GM12878 (cell line): ENCODE measurements around the gene TTC22. TPM values are rescaled to one million over a fixed set of nuclear protein-coding genes. Genes with fewer than 3 reads are reported as not detected.

Experiments
- ATAC-seq: fragments of 200-7000 bp; cut with Tn5 transposase; 3 replicates; pipeline ENCODE4 v1.9.1; 2020; ENCODE audit warnings: mild to moderate bottlenecking, moderate library complexity
- BruUV-seq: library from RNA; stranded (reverse); fragments of 400-500 nt; replicated peaks from 2 replicates; lab custom pipeline; 2021; lab: Mats Ljungman, UMichigan
- CTCF ChIA-PET: fragments of 300-600 bp; sonication (Branson Sonifier 250); formaldehyde crosslinking; extraction: SDS; loops from one replicate; lab custom pipeline; 2021; ENCODE audit warnings: inconsistent platforms; lab: Yijun Ruan, JAX
- POLR2A ChIA-PET: fragments of 350-600 bp; formaldehyde crosslinking; extraction: SDS; loops from one replicate; lab custom pipeline; 2021; ENCODE audit warnings: inconsistent platforms; lab: Charles Lee
- RAD21 ChIA-PET: fragments of 300-600 bp; sonication (Branson Sonifier 250); formaldehyde crosslinking; loops from one replicate; lab custom pipeline; 2023; ENCODE audit warnings: antibody characterized with exemption; ENCODE audit not compliant: unreplicated experiment; lab: Charles Lee
- SMC1A ChIA-PET: fragments of 300-600 bp; sonication (Branson Sonifier 250); formaldehyde crosslinking; loops from one replicate; lab custom pipeline; 2023; ENCODE audit not compliant: unreplicated experiment, uncharacterized antibody; lab: Charles Lee
- DNase-seq: peaks from one replicate; pipeline ENCODE4 v3.0.0-alpha.2; 2011; ENCODE audit warnings: low read depth, low spot score
- FAIRE-seq: peaks from 3 replicates; lab custom pipeline; 2011; peaks lifted over from hg19 to GRCh38; lab: Jason Lieb, UNC
- H2AFZ ChIP-seq: 2 replicates; pipeline ENCODE4 v1.6.0; 2011; ENCODE audit warnings: low read depth, low read length, control low read depth; ENCODE audit not compliant: control insufficient read depth
- H3K27ac ChIP-seq: 2 replicates; pipeline ENCODE4 v1.5.1; 2011; ENCODE audit warnings: control low read depth; ENCODE audit not compliant: control insufficient read depth, insufficient read depth
- H3K27me3 ChIP-seq, 2 experiments: replicated peaks in 1 of 2; 2 replicates each; pipeline versions ENCODE4 v1.6.0 to v1.6.1; 2011; ENCODE audit warnings: low read length in 1 of 2; ENCODE audit not compliant: control insufficient read depth in 2 of 2, insufficient read depth in 2 of 2
- H3K36me3 ChIP-seq, 2 experiments: 2 replicates each; pipeline ENCODE4 v1.5.1; 2011; ENCODE audit warnings: low read length in 1 of 2; ENCODE audit not compliant: control insufficient read depth in 2 of 2, insufficient read depth in 2 of 2
- H3K4me1 ChIP-seq: 2 replicates; pipeline ENCODE4 v1.6.1; 2011; ENCODE audit warnings: mild to moderate bottlenecking, low read length, moderate library complexity, mixed read lengths; ENCODE audit not compliant: control insufficient read depth, insufficient read depth
- H3K4me2 ChIP-seq: 2 replicates; pipeline ENCODE4 v1.6.0; 2011; ENCODE audit warnings: control low read depth; ENCODE audit not compliant: control insufficient read depth, insufficient read depth
- H3K4me3 ChIP-seq: fragments of 200-600 bp; sonication (generic); 2 replicates; pipeline ENCODE4 v1.5.1; 2016
- H3K79me2 ChIP-seq: 2 replicates; pipeline ENCODE4 v1.6.0; 2011; ENCODE audit warnings: low read length; ENCODE audit not compliant: control insufficient read depth, insufficient read depth
- H3K9ac ChIP-seq: 2 replicates; pipeline ENCODE4 v1.8.0; 2011; ENCODE audit warnings: low read length, control low read depth, mixed read lengths; ENCODE audit not compliant: control insufficient read depth, insufficient read depth
- H3K9me3 ChIP-seq: replicated peaks from 3 replicates; pipeline ENCODE4 v1.5.1; 2011; ENCODE audit warnings: mild to moderate bottlenecking, low read length; ENCODE audit not compliant: control insufficient read depth, insufficient read depth
- H4K20me1 ChIP-seq: 2 replicates; pipeline ENCODE4 v1.6.0; 2011; ENCODE audit not compliant: control insufficient read depth, insufficient read depth
- EGR1 ChIP-seq, 2 experiments: IDR thresholded peaks; 1 replicate in 1 of 2; 2 replicates in 1 of 2; pipeline ENCODE4 v1.6.1; 2011 to 2012; ENCODE audit warnings: low read depth in 2 of 2, low read length in 2 of 2, borderline replicate concordance in 1 of 2, mild to moderate bottlenecking in 1 of 2, moderate library complexity in 1 of 2
- ELK1 ChIP-seq: IDR thresholded peaks from 2 replicates; pipeline ENCODE4 v1.6.1; 2012; ENCODE audit warnings: low read depth, low read length, improper control_type of control experiment
- ETV6 ChIP-seq, 2 experiments: fragments of 450-650 bp in 1 of 2; IDR thresholded peaks in 1 of 2; conservative IDR thresholded peaks in 1 of 2; 2 replicates each; pipeline ENCODE4 v1.6.1; 2014; ENCODE audit warnings: antibody characterized with exemption in 1 of 2, borderline replicate concordance in 1 of 2, low read depth in 1 of 2, mild to moderate bottlenecking in 1 of 2, moderate library complexity in 1 of 2
- FOXK2 ChIP-seq: fragments of 450-650 bp; IDR thresholded peaks from 2 replicates; pipeline ENCODE4 v1.6.1; 2017; ENCODE audit warnings: mild to moderate bottlenecking, moderate library complexity
- FOXM1 ChIP-seq: IDR thresholded peaks from 2 replicates; pipeline ENCODE4 v1.6.1; 2012; ENCODE audit warnings: low read depth, mild to moderate bottlenecking, inconsistent platforms, low read length, moderate library complexity
- JUND ChIP-seq: IDR thresholded peaks from 2 replicates; pipeline ENCODE4 v1.6.1; 2012; ENCODE audit warnings: low read depth, mild to moderate bottlenecking, low read length, improper control_type of control experiment, moderate library complexity
- MYC ChIP-seq: IDR thresholded peaks from 2 replicates; pipeline ENCODE4 v1.6.1; 2011; ENCODE audit warnings: mild to moderate bottlenecking, low read length, moderate library complexity, inconsistent platforms; ENCODE audit not compliant: insufficient read depth, insufficient replicate concordance, insufficient read length, severe bottlenecking
- PAX8 ChIP-seq: fragments of 450-650 bp; IDR thresholded peaks from 2 replicates; pipeline ENCODE4 v1.6.1; 2017; ENCODE audit warnings: mild to moderate bottlenecking, moderate library complexity
- RFX5 ChIP-seq: IDR thresholded peaks from 2 replicates; pipeline ENCODE4 v1.6.1; 2011; ENCODE audit warnings: low read depth, low read length, improper control_type of control experiment
- SMAD1 ChIP-seq: fragments of 450-650 bp; IDR thresholded peaks from 2 replicates; pipeline ENCODE4 v1.6.1; 2018; ENCODE audit warnings: mild to moderate bottlenecking, low read depth; ENCODE audit not compliant: partially characterized antibody
- SMAD5 ChIP-seq: IDR thresholded peaks from 2 replicates; pipeline ENCODE4 v1.6.1; 2016; ENCODE audit warnings: antibody characterized with exemption, low read depth
- SPI1 ChIP-seq: IDR thresholded peaks from 2 replicates; pipeline ENCODE4 v1.6.1; 2011; ENCODE audit warnings: low read depth, mild to moderate bottlenecking, low read length, moderate library complexity, borderline replicate concordance; ENCODE audit not compliant: insufficient read depth
- YY1 ChIP-seq: IDR thresholded peaks from 2 replicates; pipeline ENCODE4 v1.6.1; 2011; ENCODE audit warnings: low read depth, mild to moderate bottlenecking, low read length
- ZZZ3 ChIP-seq: IDR thresholded peaks from 2 replicates; pipeline ENCODE4 v1.6.1; 2011; ENCODE audit warnings: low read depth; ENCODE audit not compliant: control insufficient read depth, insufficient read length
- WGBS: methylation state at CpG from one replicate; pipeline ENCODE4 v1.1.6; 2016; ENCODE audit warnings: low lambda C conversion rate; ENCODE audit not compliant: insufficient replicate concordance, insufficient coverage; ENCODE audit errors: missing lambda C conversion rate; 5-methylcytosine and 5-hydroxymethylcytosine counted together
- in situ Hi-C: fragments of 300-500 bp; cut with MboI; formaldehyde crosslinking; loops from 9 replicates; pipeline ENCODE4 v1.14.3; 2018; ENCODE audit warnings: mixed read lengths
- intact Hi-C: fragments of 100-400 bp; cut with micrococcal nuclease; formaldehyde crosslinking; loops from one replicate; pipeline ENCODE4 v1.14.2; 2022; ENCODE audit not compliant: unreplicated experiment
- polyA plus RNA-seq, 11 experiments: library from polyadenylated mRNA; depleted of rRNA in 4 of 11; unstranded in 6 of 11; stranded (reverse) in 5 of 11; fragments of >200 nt; fragmentation: Nextera tagmentation in 4 of 11; fragmentation: Illumina TruSeq in 1 of 11; extraction: Ambion mirVana in 4 of 11; extraction: Trizol in 1 of 11; gene quantifications; 1 replicate in 1 of 11; 2 replicates in 10 of 11; pipeline versions ENCODE4 v1.2.1 to v1.2.3, GENCODE V29; 2011 to 2016; ENCODE audit warnings: inconsistent platforms in 2 of 11, missing spikeins in 2 of 11, low read depth in 1 of 11
- total RNA-seq, 4 experiments: library from RNA; depleted of rRNA in 3 of 4; stranded (reverse); fragments of >200 nt in 3 of 4; fragmentation: Illumina TruSeq in 1 of 4; extraction: Trizol in 1 of 4; gene quantifications; 2 replicates each; pipeline versions ENCODE4 v1.2.1 to v1.2.3, GENCODE V29; 2013 to 2021
- TF ChIP-seq, protein P1 (sequence below): fragments of 150-350 bp; IDR thresholded peaks from 2 replicates; pipeline ENCODE4 v1.6.1; 2016; ENCODE audit warnings: low read depth, low read length
- TF ChIP-seq, protein P2 (sequence below): IDR thresholded peaks from 2 replicates; pipeline ENCODE4 v1.6.1; 2012; ENCODE audit warnings: low read depth, low read length, improper control_type of control experiment

The TTC22 gene
- total and polyA plus RNA-seq, 10 of the 15 experiments (the other 5 are each of a cell fraction or from before 2014, with no cell fraction given), result 0.64 to 5.1 (median 1.9) TPM

GRCh38 chr1:54782588-54782987 lies 18.5 kb downstream of the TTC22 start:
- ATAC-seq, result no peak
- no TSS peak for BruUV-seq
- ChIA-PET POLR2A (no interaction called here), RAD21 (no interaction called here), CTCF (interaction anchor here (0.6 kb wide), 1 partner anchor 21 kb away, joined by 3 read pairs; no protein-coding TSS in a partner anchor), SMC1A (no interaction called here)
- Histone ChIP-seq H3K9ac (no peak overlapping the region), H3K27ac (no peak overlapping the region), H2AFZ (no peak overlapping the region), H3K79me2 (no peaks in the 10 kb centered on the region), H3K27me3 (no peaks in the 10 kb centered on the region), H3K4me1 (no peaks in the 10 kb centered on the region), H4K20me1 (no peaks in the 10 kb centered on the region), H3K4me3 (no peak overlapping the region), H3K9me3 (no peaks in the 10 kb centered on the region), H3K4me2 (no peak overlapping the region), H3K36me3 (no peaks in the 10 kb centered on the region)
- no peak for DNase-seq
- in situ Hi-C loops, result no loop called here
- TF ChIP-seq RFX5 (no peak), MYC (no peak), SMAD1 (no peak), JUND (no peak), PAX8 (no peak), FOXM1 (no peak), EGR1 (IDR thresholded peaks at IDR 0.05; ENCODE audit: borderline replicate concordance in 1 of 2, low read depth in 2 of 2, low read length in 2 of 2) (no peak), YY1 (no peak), ZZZ3 (no peak), FOXK2 (no peak), ELK1 (no peak), SMAD5 (no peak), SPI1 (no peak), ETV6 (conservative IDR thresholded peaks at IDR 0.05 in 1 of 2, IDR thresholded peaks at IDR 0.05 in 1 of 2; ENCODE audit: borderline replicate concordance in 1 of 2, low read depth in 1 of 2) (no peak)
- TF ChIP-seq, protein P1, sequence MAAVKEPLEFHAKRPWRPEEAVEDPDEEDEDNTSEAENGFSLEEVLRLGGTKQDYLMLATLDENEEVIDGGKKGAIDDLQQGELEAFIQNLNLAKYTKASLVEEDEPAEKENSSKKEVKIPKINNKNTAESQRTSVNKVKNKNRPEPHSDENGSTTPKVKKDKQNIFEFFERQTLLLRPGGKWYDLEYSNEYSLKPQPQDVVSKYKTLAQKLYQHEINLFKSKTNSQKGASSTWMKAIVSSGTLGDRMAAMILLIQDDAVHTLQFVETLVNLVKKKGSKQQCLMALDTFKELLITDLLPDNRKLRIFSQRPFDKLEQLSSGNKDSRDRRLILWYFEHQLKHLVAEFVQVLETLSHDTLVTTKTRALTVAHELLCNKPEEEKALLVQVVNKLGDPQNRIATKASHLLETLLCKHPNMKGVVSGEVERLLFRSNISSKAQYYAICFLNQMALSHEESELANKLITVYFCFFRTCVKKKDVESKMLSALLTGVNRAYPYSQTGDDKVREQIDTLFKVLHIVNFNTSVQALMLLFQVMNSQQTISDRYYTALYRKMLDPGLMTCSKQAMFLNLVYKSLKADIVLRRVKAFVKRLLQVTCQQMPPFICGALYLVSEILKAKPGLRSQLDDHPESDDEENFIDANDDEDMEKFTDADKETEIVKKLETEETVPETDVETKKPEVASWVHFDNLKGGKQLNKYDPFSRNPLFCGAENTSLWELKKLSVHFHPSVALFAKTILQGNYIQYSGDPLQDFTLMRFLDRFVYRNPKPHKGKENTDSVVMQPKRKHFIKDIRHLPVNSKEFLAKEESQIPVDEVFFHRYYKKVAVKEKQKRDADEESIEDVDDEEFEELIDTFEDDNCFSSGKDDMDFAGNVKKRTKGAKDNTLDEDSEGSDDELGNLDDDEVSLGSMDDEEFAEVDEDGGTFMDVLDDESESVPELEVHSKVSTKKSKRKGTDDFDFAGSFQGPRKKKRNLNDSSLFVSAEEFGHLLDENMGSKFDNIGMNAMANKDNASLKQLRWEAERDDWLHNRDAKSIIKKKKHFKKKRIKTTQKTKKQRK, result no peak
- TF ChIP-seq, protein P2, sequence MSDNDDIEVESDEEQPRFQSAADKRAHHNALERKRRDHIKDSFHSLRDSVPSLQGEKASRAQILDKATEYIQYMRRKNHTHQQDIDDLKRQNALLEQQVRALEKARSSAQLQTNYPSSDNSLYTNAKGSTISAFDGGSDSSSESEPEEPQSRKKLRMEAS, result no peak
- FAIRE-seq, result no peak
- WGBS, result 18% methylated on average over 2 of the region's 2 CpGs
- intact Hi-C loops, result no loop called here
